ENCODE results near the gene BATF. TPM values are rescaled to one million over a fixed set of nuclear protein-coding genes. Genes with fewer than 3 reads are reported as not detected.

BATF gene
- total RNA-seq, 2 experiments from 2014 or later = 39.4 to 41.0 TPM

GRCh38 chr14:75523771-75524171 is 1.5 kb downstream of the BATF start:
- H3K27me3 Mint-ChIP-seq = no peaks in the 10 kb centered on the region
- ChIA-PET POLR2A (no interaction called here), CTCF (interaction anchor here (1.0 to 13.6 kb wide), 8 partner anchors 8 to 131 kb away, joined by 3 to 101 read pairs (median 4); partner anchors contain the start of gene FLVCR2)
- no peaks in the 10 kb centered on the region for H3K9me3 Mint-ChIP-seq
- DNase-seq = no peak
- peaks cover 85% of the 10 kb centered on the region for H3K4me1 Mint-ChIP-seq
- peak overlapping the region; percentile 93 for H3K4me3 Mint-ChIP-seq
- H3K36me3 Mint-ChIP-seq (ENCODE audit: low read depth) = peaks cover 62% of the 10 kb centered on the region
- H3K27ac Mint-ChIP-seq = peak overlapping the region; percentile 96

DNA sequence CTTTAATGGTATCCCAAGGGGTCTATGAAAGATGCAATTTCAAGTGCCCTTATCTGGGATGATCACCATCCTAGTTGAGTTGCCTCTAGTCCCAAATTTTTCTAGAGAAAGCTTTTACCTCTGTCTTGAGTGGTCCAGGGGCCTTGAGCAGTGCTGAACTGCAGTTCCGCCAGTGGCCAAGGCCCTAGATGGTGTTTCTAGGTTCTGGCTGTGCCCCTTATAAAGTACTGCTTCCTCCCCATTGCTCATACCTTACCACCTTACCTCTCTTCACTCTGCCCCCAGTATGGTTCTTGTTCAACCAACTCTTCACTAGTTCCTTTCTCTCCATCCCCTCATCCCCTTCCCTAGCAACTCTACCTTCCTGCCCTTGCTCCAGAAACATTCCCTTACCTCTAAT is 3.7 kb downstream of the BATF start:
- Mint-ChIP-seq H3K36me3 (ENCODE audit: low read depth) (peaks cover 74% of the 10 kb centered on the region), H3K27ac (peak overlapping the region; percentile 4), H3K9me3 (no peaks in the 10 kb centered on the region), H3K4me3 (peak overlapping the region; percentile 42), H3K4me1 (peaks cover 79% of the 10 kb centered on the region), H3K27me3 (no peaks in the 10 kb centered on the region)
- ChIA-PET CTCF (interaction anchor here (0.6 to 13.6 kb wide), 11 partner anchors 8 to 1784 kb away, joined by 3 to 101 read pairs (median 5); no protein-coding TSS in a partner anchor), POLR2A (no interaction called here)
- DNase-seq = no peak

DNA sequence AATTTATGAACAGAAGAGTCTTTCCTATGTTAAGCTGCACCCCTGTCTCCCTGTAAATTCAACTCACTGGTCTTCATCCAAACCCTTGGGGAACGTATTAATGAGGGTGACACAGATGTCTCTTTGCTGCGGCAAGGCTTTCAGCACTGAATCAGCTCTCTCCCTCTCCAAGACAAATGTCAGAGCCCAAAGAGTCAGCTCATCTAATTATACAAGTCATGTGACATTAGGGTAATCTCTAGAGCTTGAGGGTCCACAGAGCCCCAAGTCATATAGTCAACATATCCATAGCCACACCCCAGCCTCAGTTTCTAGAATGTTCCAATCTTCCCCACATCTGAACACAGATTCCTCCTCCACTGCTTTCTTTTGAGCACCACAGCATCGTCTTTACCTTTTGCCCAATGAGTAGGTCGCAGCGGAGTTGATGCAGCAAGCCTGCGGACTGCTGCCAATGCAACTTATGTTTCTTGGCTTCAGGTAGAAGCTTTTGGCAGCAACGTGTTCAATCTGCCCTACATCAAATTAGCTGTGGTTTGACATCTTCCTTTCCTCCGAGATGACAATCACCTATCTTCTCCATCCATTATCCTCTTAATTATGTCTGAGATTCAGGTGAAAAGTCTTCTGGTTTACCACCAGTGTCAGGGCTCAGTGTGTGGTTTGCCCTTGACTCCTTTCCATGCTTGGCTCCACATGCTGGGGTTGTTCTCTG is 5.3 kb downstream of the BATF start:
- ChIA-PET POLR2A (no interaction called here), CTCF (interaction anchor here (1.0 to 13.6 kb wide), 8 partner anchors 8 to 39 kb away, joined by 4 to 101 read pairs (median 7); no protein-coding TSS in a partner anchor)
- Mint-ChIP-seq H3K27ac (peak overlapping the region; percentile 21), H3K4me3 (peak overlapping the region; percentile 28), H3K27me3 (no peaks in the 10 kb centered on the region), H3K9me3 (no peaks in the 10 kb centered on the region), H3K36me3 (ENCODE audit: low read depth) (peaks cover 83% of the 10 kb centered on the region), H3K4me1 (peaks cover 80% of the 10 kb centered on the region)
- no peak for DNase-seq

DNA sequence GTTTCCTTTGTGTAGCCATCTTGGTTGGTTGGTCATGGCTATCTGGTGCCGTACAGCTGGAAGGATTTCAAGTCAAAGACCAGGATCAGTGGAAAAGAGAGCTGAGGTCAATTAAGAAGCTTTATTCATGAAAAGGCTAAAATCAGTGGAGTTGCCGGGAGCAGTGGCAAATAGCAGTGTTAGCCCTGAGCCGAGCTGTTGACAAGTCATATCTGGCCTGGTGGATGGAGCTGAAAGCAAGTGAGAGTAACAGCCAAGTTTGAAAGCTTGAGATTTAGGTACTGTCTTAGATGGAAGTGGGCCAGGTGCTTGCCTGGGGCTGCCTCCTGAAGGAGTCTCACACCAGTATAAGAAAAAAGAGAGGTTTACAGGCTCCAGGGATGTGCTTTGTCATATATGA is 9.0 kb downstream of the BATF start:
- Mint-ChIP-seq H3K4me3 (no peak overlapping the region), H3K27me3 (no peaks in the 10 kb centered on the region), H3K9me3 (no peaks in the 10 kb centered on the region), H3K4me1 (peaks cover 73% of the 10 kb centered on the region), H3K36me3 (ENCODE audit: low read depth) (peaks cover 69% of the 10 kb centered on the region), H3K27ac (no peak overlapping the region)
- CTCF ChIA-PET = interaction anchor here (0.7 to 1.7 kb wide), 2 partner anchors 17 to 30 kb away, joined by 3 to 4 read pairs; no protein-coding TSS in a partner anchor
- POLR2A ChIA-PET = interaction anchor here (0.8 kb wide), 1 partner anchor 11 kb away, joined by 5 read pairs; no protein-coding TSS in a partner anchor
- no peak for DNase-seq

DNA sequence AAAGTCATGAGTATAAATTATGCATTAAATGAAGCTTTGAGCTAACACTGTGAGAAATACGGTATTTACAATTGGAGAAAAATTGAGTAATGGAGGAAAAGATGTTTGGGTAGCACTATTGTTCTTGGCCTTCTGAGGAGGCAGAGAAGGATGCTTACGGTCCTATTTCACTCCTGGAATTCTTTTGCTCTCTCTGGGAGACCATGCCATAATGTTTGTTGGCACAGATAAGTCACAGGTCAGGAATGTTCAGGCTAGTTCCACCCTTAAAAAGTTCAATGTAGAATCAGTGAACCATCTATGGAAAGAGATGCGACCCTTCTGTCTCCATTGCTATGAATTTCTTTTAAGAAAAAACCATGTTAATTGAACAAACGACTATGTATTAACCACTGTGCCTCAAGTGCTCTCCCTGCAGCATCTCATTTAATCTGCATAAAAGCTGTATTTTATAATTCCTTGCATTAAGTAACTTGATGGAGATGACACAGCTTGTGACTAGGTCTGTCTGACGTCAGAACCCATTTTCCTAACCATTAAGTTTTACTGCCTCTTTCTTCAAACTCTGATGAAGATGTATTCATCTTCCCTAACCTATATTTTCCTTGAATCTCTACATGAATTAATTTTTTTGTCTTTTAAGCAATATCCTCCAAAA is 9.5 kb downstream of the BATF start:
- Mint-ChIP-seq H3K4me3 (no peak overlapping the region), H3K27me3 (no peaks in the 10 kb centered on the region), H3K36me3 (ENCODE audit: low read depth) (peaks cover 66% of the 10 kb centered on the region), H3K4me1 (peaks cover 69% of the 10 kb centered on the region), H3K9me3 (no peaks in the 10 kb centered on the region), H3K27ac (no peak overlapping the region)
- ChIA-PET CTCF (interaction anchor here (1.7 kb wide), 1 partner anchor 17 kb away, joined by 4 read pairs; no protein-coding TSS in a partner anchor), POLR2A (interaction anchor here (0.8 kb wide), 1 partner anchor 10 kb away, joined by 5 read pairs; no protein-coding TSS in a partner anchor)
- no peak for DNase-seq

DNA sequence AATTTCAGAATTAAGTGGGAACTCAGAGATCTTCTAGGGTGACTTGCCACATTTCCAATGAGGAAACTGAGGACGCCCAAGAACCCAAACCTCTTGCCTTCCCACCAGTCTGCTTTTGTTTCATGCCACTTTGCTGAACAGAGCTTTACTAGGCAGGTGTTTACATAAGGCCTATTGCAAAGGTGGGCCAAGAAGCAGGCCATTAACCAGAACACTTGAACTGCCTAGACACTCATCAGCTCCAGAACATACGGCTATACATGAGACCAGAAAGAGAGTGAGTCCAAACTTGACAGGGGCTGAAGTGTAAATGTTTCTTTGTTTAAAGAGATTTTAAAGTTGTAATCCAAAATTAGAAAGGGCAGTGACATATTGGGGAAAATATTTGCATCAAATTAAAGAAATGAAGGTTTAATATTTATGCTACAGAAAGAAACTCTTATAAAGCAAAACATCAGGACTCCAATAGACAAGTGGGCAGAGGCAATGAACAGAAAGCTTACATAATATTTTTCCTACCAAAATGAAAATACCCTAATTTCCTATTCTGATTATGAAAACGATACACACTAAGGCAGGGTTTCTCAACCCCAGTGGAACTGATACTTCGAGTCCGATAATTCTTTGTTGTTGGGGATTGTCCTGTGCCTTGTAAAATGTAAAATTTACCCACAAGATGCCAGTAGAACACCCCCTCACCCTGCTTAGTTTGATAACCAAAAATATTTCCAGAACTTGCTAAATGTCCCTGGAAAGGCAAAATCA is 11.7 kb downstream of the BATF start:
- Mint-ChIP-seq H3K9me3 (no peaks in the 10 kb centered on the region), H3K27ac (peak overlapping the region; percentile 22), H3K4me1 (peaks cover 64% of the 10 kb centered on the region), H3K36me3 (ENCODE audit: low read depth) (peaks cover 49% of the 10 kb centered on the region), H3K27me3 (no peaks in the 10 kb centered on the region), H3K4me3 (no peak overlapping the region)
- ChIA-PET POLR2A (no interaction called here), CTCF (interaction anchor here (0.6 to 1.7 kb wide), 5 partner anchors 14 to 32 kb away, joined by 3 to 5 read pairs (median 3); no protein-coding TSS in a partner anchor)
- no peak for DNase-seq

- ChIA-PET POLR2A (interaction anchor here (0.6 kb wide), 1 partner anchor 831 kb away, joined by 3 read pairs; no protein-coding TSS in a partner anchor), CTCF (interaction anchor here (0.8 to 1.7 kb wide), 4 partner anchors 8 to 43 kb away, joined by 3 to 5 read pairs (median 4); partner anchors contain the start of gene FLVCR2)
- Mint-ChIP-seq H3K4me3 (no peak overlapping the region), H3K27me3 (no peaks in the 10 kb centered on the region), H3K4me1 (peaks cover 71% of the 10 kb centered on the region), H3K27ac (no peak overlapping the region), H3K9me3 (no peaks in the 10 kb centered on the region), H3K36me3 (ENCODE audit: low read depth) (peaks cover 45% of the 10 kb centered on the region)
- no peak for DNase-seq
Measured at GRCh38 chr14:75535164-75535898, 13.1 kb downstream of the BATF start.

DNA sequence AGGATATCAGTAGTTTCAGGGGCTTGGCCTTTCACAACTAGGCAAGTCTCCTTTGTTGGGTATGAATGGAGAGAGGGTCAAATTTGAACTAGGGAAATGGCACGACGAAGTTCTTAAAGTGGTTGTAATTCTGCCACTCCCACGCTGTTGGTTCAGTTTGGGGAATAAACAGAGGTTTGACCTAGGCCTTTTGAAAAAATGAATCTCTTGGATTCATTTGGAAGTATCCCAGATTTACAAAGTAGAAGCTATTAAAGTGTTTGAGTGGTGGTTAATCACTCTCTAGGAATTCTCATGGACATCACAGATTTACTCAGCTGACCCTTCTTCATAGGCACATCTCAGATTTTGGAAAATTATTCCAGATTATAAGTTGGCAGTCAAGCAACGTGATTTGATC is 14.8 kb downstream of the BATF start:
- POLR2A ChIA-PET = no interaction called here
- no peak overlapping the region for H3K27ac Mint-ChIP-seq
- CTCF ChIA-PET = interaction anchor here (7.4 kb wide), 1 partner anchor 13 kb away, joined by 101 read pairs; the partner anchor contains the start of gene BATF
- H3K4me3 Mint-ChIP-seq = no peak overlapping the region
- peaks cover 75% of the 10 kb centered on the region for H3K4me1 Mint-ChIP-seq
- DNase-seq = no peak
- H3K36me3 Mint-ChIP-seq (ENCODE audit: low read depth) = peaks cover 35% of the 10 kb centered on the region
- no peaks in the 10 kb centered on the region for H3K27me3 Mint-ChIP-seq
- no peaks in the 10 kb centered on the region for H3K9me3 Mint-ChIP-seq

- H3K27ac Mint-ChIP-seq = peak overlapping the region; percentile 68
- POLR2A ChIA-PET = no interaction called here
- peaks cover 26% of the 10 kb centered on the region for H3K36me3 Mint-ChIP-seq (ENCODE audit: low read depth)
- no peak overlapping the region for H3K4me3 Mint-ChIP-seq
- CTCF ChIA-PET = interaction anchor here (3.2 to 7.4 kb wide), 3 partner anchors 14 to 22 kb away, joined by 11 to 101 read pairs (median 17); partner anchors contain the start of gene BATF
- peaks cover 76% of the 10 kb centered on the region for H3K4me1 Mint-ChIP-seq
- DNase-seq = no peak
- no peaks in the 10 kb centered on the region for H3K9me3 Mint-ChIP-seq
- H3K27me3 Mint-ChIP-seq = no peaks in the 10 kb centered on the region
Measured at GRCh38 chr14:75539162-75539560, 16.9 kb downstream of the BATF start.

- peak; percentile 29 for DNase-seq
- peak overlapping the region; percentile 95 for H3K27ac Mint-ChIP-seq
- CTCF ChIA-PET = interaction anchor here (0.6 to 7.4 kb wide), 7 partner anchors 13 to 364 kb away, joined by 4 to 101 read pairs (median 8); partner anchors contain the start of gene BATF
- H3K9me3 Mint-ChIP-seq = no peaks in the 10 kb centered on the region
- peaks cover 74% of the 10 kb centered on the region for H3K4me1 Mint-ChIP-seq
- POLR2A ChIA-PET = no interaction called here
- H3K36me3 Mint-ChIP-seq (ENCODE audit: low read depth) = peaks cover 24% of the 10 kb centered on the region
- H3K27me3 Mint-ChIP-seq = no peaks in the 10 kb centered on the region
- H3K4me3 Mint-ChIP-seq = no peak overlapping the region
Measured at GRCh38 chr14:75539561-75540478, 17.6 kb downstream of the BATF start.

DNA sequence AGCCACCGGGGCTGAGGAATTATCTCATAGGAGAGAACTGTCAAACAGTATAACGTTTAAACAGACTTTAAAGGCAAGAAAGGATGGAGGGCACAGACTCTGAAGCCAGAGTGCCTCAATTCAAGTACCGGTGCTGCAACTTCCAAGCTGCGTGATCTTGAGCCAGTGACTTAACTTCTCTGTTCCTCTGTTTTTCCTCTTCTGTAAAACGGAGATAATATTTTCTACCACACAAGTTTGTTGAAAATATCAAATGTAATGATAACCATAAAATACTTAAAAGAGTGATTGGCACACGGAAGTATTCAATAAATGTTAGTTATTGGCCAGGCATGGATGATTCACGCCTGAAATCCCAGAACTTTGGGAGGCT is 18.2 kb downstream of the BATF start:
- H3K9me3 Mint-ChIP-seq = no peaks in the 10 kb centered on the region
- H3K36me3 Mint-ChIP-seq (ENCODE audit: low read depth) = peaks cover 23% of the 10 kb centered on the region
- ChIA-PET CTCF (interaction anchor here (1.1 to 7.4 kb wide), 8 partner anchors 12 to 235 kb away, joined by 4 to 101 read pairs (median 7); partner anchors contain the start of gene BATF), POLR2A (no interaction called here)
- DNase-seq = no peak
- peaks cover 73% of the 10 kb centered on the region for H3K4me1 Mint-ChIP-seq
- H3K27ac Mint-ChIP-seq = peak overlapping the region; percentile 95
- no peaks in the 10 kb centered on the region for H3K27me3 Mint-ChIP-seq
- H3K4me3 Mint-ChIP-seq = no peak overlapping the region
